ENCODE data around the gene TSKU. TPM values are rescaled to one million over a fixed set of nuclear protein-coding genes. Genes with fewer than 3 reads are reported as not detected.

Gene TSKU
- total RNA-seq, 1 donor from 2014 or later: 29.2 TPM

DNA sequence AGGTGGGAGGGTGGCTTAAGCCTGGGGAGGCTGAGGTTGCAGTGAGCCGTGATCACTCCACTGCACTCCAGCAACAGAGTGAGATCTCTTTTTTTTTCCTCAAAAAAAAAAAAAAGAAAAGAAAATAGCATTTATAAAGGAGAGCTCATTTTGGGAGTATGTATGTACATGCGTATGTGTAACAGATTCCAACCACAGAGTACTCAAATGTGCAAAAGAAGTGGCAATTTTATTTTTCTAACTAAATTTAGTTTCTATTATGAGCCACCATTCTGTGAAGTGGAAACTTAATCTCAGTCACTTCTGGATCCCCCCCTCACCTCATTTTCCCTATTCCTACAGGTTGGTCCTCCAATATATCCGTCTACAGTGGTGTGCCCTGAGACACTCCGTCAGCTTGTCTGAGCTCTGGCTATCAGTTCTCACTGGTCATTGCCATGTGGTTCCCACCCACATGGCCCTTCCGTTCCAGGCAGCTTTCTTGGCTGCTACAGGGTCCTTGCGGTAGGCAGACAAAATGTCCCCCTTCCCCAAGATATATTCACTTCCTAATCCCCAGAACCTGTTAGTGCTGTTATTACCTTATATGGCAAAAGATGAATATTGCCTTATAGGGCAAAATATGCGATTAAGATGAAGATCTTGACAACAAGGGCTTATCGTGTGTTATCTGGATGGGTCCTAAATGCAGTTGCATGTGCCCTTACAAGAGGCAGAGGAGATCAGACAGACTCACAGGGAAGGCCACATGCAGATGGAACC lies 35.8 kb upstream of the TSKU start:
- Mint-ChIP-seq H3K36me3 (ENCODE audit: unreplicated experiment) (no peaks in the 10 kb centered on the region), H3K27ac (ENCODE audit: unreplicated experiment) (no peak overlapping the region), H3K4me3 (ENCODE audit: unreplicated experiment) (no peak overlapping the region), H3K4me1 (ENCODE audit: low read depth, unreplicated experiment) (peaks cover 11% of the 10 kb centered on the region), H3K27me3 (ENCODE audit: unreplicated experiment) (peaks cover 4% of the 10 kb centered on the region), H3K9me3 (ENCODE audit: unreplicated experiment) (peaks cover 2% of the 10 kb centered on the region)
- no peak for DNase-seq
- TF ChIP-seq, protein P1, sequence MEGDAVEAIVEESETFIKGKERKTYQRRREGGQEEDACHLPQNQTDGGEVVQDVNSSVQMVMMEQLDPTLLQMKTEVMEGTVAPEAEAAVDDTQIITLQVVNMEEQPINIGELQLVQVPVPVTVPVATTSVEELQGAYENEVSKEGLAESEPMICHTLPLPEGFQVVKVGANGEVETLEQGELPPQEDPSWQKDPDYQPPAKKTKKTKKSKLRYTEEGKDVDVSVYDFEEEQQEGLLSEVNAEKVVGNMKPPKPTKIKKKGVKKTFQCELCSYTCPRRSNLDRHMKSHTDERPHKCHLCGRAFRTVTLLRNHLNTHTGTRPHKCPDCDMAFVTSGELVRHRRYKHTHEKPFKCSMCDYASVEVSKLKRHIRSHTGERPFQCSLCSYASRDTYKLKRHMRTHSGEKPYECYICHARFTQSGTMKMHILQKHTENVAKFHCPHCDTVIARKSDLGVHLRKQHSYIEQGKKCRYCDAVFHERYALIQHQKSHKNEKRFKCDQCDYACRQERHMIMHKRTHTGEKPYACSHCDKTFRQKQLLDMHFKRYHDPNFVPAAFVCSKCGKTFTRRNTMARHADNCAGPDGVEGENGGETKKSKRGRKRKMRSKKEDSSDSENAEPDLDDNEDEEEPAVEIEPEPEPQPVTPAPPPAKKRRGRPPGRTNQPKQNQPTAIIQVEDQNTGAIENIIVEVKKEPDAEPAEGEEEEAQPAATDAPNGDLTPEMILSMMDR (IDR thresholded peaks at IDR 0.05; ENCODE audit: partially characterized antibody, unreplicated experiment): no peak

- no peak for DNase-seq
- TF ChIP-seq, protein P1 (IDR thresholded peaks at IDR 0.05; ENCODE audit: partially characterized antibody, unreplicated experiment): no peak
- Mint-ChIP-seq H3K27me3 (ENCODE audit: unreplicated experiment) (peaks cover 4% of the 10 kb centered on the region), H3K4me3 (ENCODE audit: unreplicated experiment) (no peak overlapping the region), H3K4me1 (ENCODE audit: low read depth, unreplicated experiment) (peaks cover 11% of the 10 kb centered on the region), H3K27ac (ENCODE audit: unreplicated experiment) (no peak overlapping the region), H3K9me3 (ENCODE audit: unreplicated experiment) (peaks cover 4% of the 10 kb centered on the region), H3K36me3 (ENCODE audit: unreplicated experiment) (no peaks in the 10 kb centered on the region)
Observed at GRCh38 chr11:76747915-76748860, 35.0 kb upstream of the TSKU start.

DNA sequence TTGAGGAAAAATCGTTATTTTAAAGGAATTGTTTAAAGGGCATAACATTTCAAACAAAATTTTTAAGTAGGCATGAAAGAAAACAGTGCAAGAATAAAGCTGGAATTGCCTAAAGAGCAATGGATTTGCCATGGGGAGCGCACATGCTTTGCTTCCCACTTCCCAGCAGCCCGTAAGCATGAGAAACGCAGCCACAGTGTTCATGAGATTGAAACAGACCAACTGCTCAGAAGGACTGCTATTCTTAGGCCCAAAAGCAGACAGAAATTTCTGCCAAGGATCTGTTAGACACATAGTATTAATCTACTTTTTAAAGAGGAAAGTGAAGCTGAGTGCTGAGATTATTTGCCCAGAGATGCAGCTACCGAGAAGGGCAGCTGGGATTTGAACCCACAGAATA lies 34.2 kb upstream of the TSKU start:
- TF ChIP-seq, protein P1 (IDR thresholded peaks at IDR 0.05; ENCODE audit: partially characterized antibody, unreplicated experiment): no peak
- Mint-ChIP-seq H3K4me1 (ENCODE audit: low read depth, unreplicated experiment) (peaks cover 11% of the 10 kb centered on the region), H3K27me3 (ENCODE audit: unreplicated experiment) (peaks cover 4% of the 10 kb centered on the region), H3K27ac (ENCODE audit: unreplicated experiment) (no peak overlapping the region), H3K4me3 (ENCODE audit: unreplicated experiment) (no peak overlapping the region), H3K9me3 (ENCODE audit: unreplicated experiment) (peaks cover 2% of the 10 kb centered on the region), H3K36me3 (ENCODE audit: unreplicated experiment) (no peaks in the 10 kb centered on the region)
- no peak for DNase-seq

GRCh38 chr11:76750067-76750466 lies 33.1 kb upstream of the TSKU start:
- H3K4me3 Mint-ChIP-seq (ENCODE audit: unreplicated experiment): no peak overlapping the region
- TF ChIP-seq, protein P1 (IDR thresholded peaks at IDR 0.05; ENCODE audit: partially characterized antibody, unreplicated experiment): no peak
- peaks cover 11% of the 10 kb centered on the region for H3K4me1 Mint-ChIP-seq (ENCODE audit: low read depth, unreplicated experiment)
- no peak for DNase-seq
- H3K36me3 Mint-ChIP-seq (ENCODE audit: unreplicated experiment): no peaks in the 10 kb centered on the region
- H3K27ac Mint-ChIP-seq (ENCODE audit: unreplicated experiment): no peak overlapping the region
- peaks cover 2% of the 10 kb centered on the region for H3K27me3 Mint-ChIP-seq (ENCODE audit: unreplicated experiment)
- peaks cover 2% of the 10 kb centered on the region for H3K9me3 Mint-ChIP-seq (ENCODE audit: unreplicated experiment)
